ENCODE results near the gene C2orf49. TPM values are rescaled to one million over a fixed set of nuclear protein-coding genes. Genes with fewer than 3 reads are reported as not detected.

Gene C2orf49
- total and polyA plus RNA-seq, 2 donors (not counting 1 experiment from before 2014, with no cell fraction given): 7.5 to 29.3 TPM

DNA sequence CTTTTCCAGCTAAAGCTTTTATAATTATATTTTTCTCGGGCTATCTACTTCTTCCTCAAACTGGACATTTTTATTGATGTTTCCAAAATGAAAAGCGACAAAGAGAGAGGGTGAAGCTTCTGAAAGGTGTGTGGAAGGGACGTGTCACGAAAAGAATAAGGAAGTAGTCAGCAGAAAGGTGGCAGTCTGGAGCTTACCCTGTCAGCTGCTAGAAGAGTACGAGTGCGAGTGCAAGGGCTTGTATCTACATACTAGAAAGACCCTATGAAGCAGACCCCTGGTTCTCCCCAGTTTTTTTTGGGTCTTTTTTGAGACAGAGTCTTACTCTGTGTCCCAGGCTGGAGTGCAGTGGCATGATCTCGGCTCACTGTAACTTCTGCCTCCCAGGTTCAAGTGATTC, 46.9 kb downstream of the C2orf49 start:
- H3K4me3 Mint-ChIP-seq: no peak overlapping the region
- no peaks in the 10 kb centered on the region for H3K36me3 ChIP-seq (replicated peaks in 1 of 2; ENCODE audit: control extremely low read depth in 1 of 2, control insufficient read depth in 1 of 2, extremely low read depth in 1 of 2, insufficient read depth in 2 of 2, low read length in 1 of 2)
- CTCF ChIA-PET: no interaction called here
- H4K20me1 ChIP-seq (ENCODE audit: control insufficient read depth, insufficient read depth, low read length, poor library complexity, severe bottlenecking): no peaks in the 10 kb centered on the region
- H3K27me3 Mint-ChIP-seq: no peaks in the 10 kb centered on the region
- no peaks in the 10 kb centered on the region for H3K27me3 ChIP-seq (replicated peaks in 1 of 4; ENCODE audit: control extremely low read depth in 1 of 4, control insufficient read depth in 3 of 4, insufficient read depth in 4 of 4, low read length in 3 of 4)
- H3K4me3 ChIP-seq (ENCODE audit: control extremely low read depth in 1 of 5, extremely low read depth in 1 of 5, insufficient read depth in 1 of 5, low read depth in 2 of 5, low read length in 4 of 5): no peak overlapping the region
- no peaks in the 10 kb centered on the region for H3K9me3 ChIP-seq (ENCODE audit: control extremely low read depth in 1 of 3, control insufficient read depth in 2 of 3, insufficient read depth in 1 of 3, low read length in 2 of 3)
- TF ChIP-seq, protein P1, sequence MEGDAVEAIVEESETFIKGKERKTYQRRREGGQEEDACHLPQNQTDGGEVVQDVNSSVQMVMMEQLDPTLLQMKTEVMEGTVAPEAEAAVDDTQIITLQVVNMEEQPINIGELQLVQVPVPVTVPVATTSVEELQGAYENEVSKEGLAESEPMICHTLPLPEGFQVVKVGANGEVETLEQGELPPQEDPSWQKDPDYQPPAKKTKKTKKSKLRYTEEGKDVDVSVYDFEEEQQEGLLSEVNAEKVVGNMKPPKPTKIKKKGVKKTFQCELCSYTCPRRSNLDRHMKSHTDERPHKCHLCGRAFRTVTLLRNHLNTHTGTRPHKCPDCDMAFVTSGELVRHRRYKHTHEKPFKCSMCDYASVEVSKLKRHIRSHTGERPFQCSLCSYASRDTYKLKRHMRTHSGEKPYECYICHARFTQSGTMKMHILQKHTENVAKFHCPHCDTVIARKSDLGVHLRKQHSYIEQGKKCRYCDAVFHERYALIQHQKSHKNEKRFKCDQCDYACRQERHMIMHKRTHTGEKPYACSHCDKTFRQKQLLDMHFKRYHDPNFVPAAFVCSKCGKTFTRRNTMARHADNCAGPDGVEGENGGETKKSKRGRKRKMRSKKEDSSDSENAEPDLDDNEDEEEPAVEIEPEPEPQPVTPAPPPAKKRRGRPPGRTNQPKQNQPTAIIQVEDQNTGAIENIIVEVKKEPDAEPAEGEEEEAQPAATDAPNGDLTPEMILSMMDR (IDR thresholded peaks at IDR 0.05): no peak
- no peak for TF ChIP-seq EZH2 (IDR thresholded peaks at IDR 0.05; ENCODE audit: borderline replicate concordance, insufficient read depth, low read depth, low read length, poor library complexity, severe bottlenecking)
- 48% methylated on average over 4 of the region's 7 CpGs for WGBS (ENCODE audit: insufficient coverage)
- POLR2A ChIA-PET: no interaction called here
- H3K4me1 Mint-ChIP-seq: no peaks in the 10 kb centered on the region
- H3K9me3 Mint-ChIP-seq (ENCODE audit: insufficient read depth): peaks cover 4% of the 10 kb centered on the region
- no peak overlapping the region for H3K9ac ChIP-seq (ENCODE audit: low read length)
- no peak overlapping the region for H2AFZ ChIP-seq (ENCODE audit: insufficient read depth, low read depth, low read length, poor library complexity, severe bottlenecking)
- H3K4me1 ChIP-seq (ENCODE audit: control insufficient read depth in 2 of 2, insufficient read depth in 2 of 2, low read length in 2 of 2): no peaks in the 10 kb centered on the region
- H3K4me2 ChIP-seq (replicated peaks; ENCODE audit: low read depth, low read length, poor library complexity, severe bottlenecking): no peak overlapping the region
- H3K27ac Mint-ChIP-seq: no peak overlapping the region
- intact Hi-C loops (cut with micrococcal nuclease): no loop called here
- no peaks in the 10 kb centered on the region for H3K79me2 ChIP-seq (ENCODE audit: control insufficient read depth, insufficient read depth, low read length)
- ATAC-seq (ENCODE audit: low read depth) (no peak), DNase-seq (no peak)
- no peak overlapping the region for H3K27ac ChIP-seq (ENCODE audit: low read length in 2 of 2)

DNA sequence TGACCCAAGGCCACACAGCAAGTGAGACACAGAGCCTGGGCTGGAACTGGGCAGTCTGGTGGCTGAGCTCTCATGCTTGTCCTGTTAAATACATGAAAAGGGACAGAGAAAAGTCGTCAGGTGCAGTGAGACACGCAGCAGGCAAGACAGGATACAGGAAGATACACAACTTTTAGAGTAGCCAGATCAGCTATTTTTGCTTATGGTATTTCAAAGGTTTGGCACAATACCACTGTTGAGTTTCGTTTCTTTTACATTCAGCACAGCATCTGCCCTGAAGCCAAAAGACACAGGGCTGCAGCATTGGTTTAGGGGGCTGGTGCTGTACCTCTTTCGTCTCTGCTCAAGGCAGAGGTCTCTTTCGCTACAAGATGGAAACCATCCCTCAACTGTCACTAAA, 47.5 kb downstream of the C2orf49 start:
- no peak overlapping the region for H3K4me3 ChIP-seq (ENCODE audit: control extremely low read depth in 1 of 5, extremely low read depth in 1 of 5, insufficient read depth in 1 of 5, low read depth in 2 of 5, low read length in 4 of 5)
- Mint-ChIP-seq H3K4me3 (no peak overlapping the region), H3K9me3 (ENCODE audit: insufficient read depth) (peaks cover 4% of the 10 kb centered on the region), H3K27me3 (no peaks in the 10 kb centered on the region), H3K27ac (no peak overlapping the region), H3K4me1 (no peaks in the 10 kb centered on the region)
- H2AFZ ChIP-seq (ENCODE audit: insufficient read depth, low read depth, low read length, poor library complexity, severe bottlenecking): no peak overlapping the region
- POLR2A ChIA-PET: no interaction called here
- no peaks in the 10 kb centered on the region for H3K27me3 ChIP-seq (replicated peaks in 1 of 4; ENCODE audit: control extremely low read depth in 1 of 4, control insufficient read depth in 3 of 4, insufficient read depth in 4 of 4, low read length in 3 of 4)
- ATAC-seq (ENCODE audit: low read depth) (no peak), DNase-seq (no peak)
- H3K4me1 ChIP-seq (ENCODE audit: control insufficient read depth in 2 of 2, insufficient read depth in 2 of 2, low read length in 2 of 2): no peaks in the 10 kb centered on the region
- no peak overlapping the region for H3K4me2 ChIP-seq (replicated peaks; ENCODE audit: low read depth, low read length, poor library complexity, severe bottlenecking)
- H3K27ac ChIP-seq (ENCODE audit: low read length in 2 of 2): no peak overlapping the region
- WGBS (ENCODE audit: insufficient coverage): 100% methylated on average over 3 of the region's 5 CpGs
- H4K20me1 ChIP-seq (ENCODE audit: control insufficient read depth, insufficient read depth, low read length, poor library complexity, severe bottlenecking): no peaks in the 10 kb centered on the region
- no peaks in the 10 kb centered on the region for H3K9me3 ChIP-seq (ENCODE audit: control extremely low read depth in 1 of 3, control insufficient read depth in 2 of 3, insufficient read depth in 1 of 3, low read length in 2 of 3)
- H3K36me3 ChIP-seq (replicated peaks in 1 of 2; ENCODE audit: control extremely low read depth in 1 of 2, control insufficient read depth in 1 of 2, extremely low read depth in 1 of 2, insufficient read depth in 2 of 2, low read length in 1 of 2): no peaks in the 10 kb centered on the region
- intact Hi-C loops (cut with micrococcal nuclease): no loop called here
- no peak for TF ChIP-seq EZH2 (IDR thresholded peaks at IDR 0.05; ENCODE audit: borderline replicate concordance, insufficient read depth, low read depth, low read length, poor library complexity, severe bottlenecking)
- TF ChIP-seq, protein P1 (IDR thresholded peaks at IDR 0.05): no peak
- H3K79me2 ChIP-seq (ENCODE audit: control insufficient read depth, insufficient read depth, low read length): no peaks in the 10 kb centered on the region
- no peak overlapping the region for H3K9ac ChIP-seq (ENCODE audit: low read length)
- CTCF ChIA-PET: no interaction called here

All from B cell (primary cell).